Measurements from ENCODE around the gene CUL7.

GRCh38 chr6:43037197-43037596 lies 16.5 kb downstream of the CUL7 start:
- no peak for TF ChIP-seq RFX5 (IDR thresholded peaks at IDR 0.05; ENCODE audit: low read depth, low read length)
- TF ChIP-seq TAF1 (IDR thresholded peaks at IDR 0.05; ENCODE audit: borderline replicate concordance, low read depth, low read length): no peak
- TF ChIP-seq SREBF2 (IDR thresholded peaks at IDR 0.05; ENCODE audit: low read length): no peak
- TF ChIP-seq RBBP5 (conservative IDR thresholded peaks at IDR 0.05): no peak
- TF ChIP-seq ZBTB40 (IDR thresholded peaks at IDR 0.05; ENCODE audit: borderline replicate concordance): no peak
- no peak for TF ChIP-seq CBX3 (IDR thresholded peaks at IDR 0.05; ENCODE audit: borderline replicate concordance, low read depth)
- TF ChIP-seq IRF3 (IDR thresholded peaks at IDR 0.05): no peak
- no peak for TF ChIP-seq CTCF (IDR thresholded peaks at IDR 0.05 in 2 of 3, conservative IDR thresholded peaks at IDR 0.05 in 1 of 3; ENCODE audit: control insufficient read depth in 2 of 3, extremely low read depth in 1 of 3, insufficient read depth in 1 of 3, low read depth in 3 of 3, low read length in 3 of 3)
- TF ChIP-seq EZH2 (IDR thresholded peaks at IDR 0.05; ENCODE audit: borderline replicate concordance, control insufficient read depth, low read depth, low read length): no peak
- TF ChIP-seq ZNF384 (IDR thresholded peaks at IDR 0.05; ENCODE audit: borderline replicate concordance, low read depth, low read length): no peak
- TF ChIP-seq ZNF274 (IDR thresholded peaks at IDR 0.05; ENCODE audit: insufficient read depth, insufficient read length): no peak

Data from GM12878 (cell line).